Adipose tissue (tissue), 3 donors: ENCODE results near the gene DDX60. TPM values are rescaled to one million over a fixed set of nuclear protein-coding genes. Genes with fewer than 3 reads are reported as not detected.
"Not testable (repeated sequence)": the region's sequence is repeated elsewhere in the genome, so short reads cannot be mapped to it uniquely, and the experiment has no call there.

Experiments
- H3K27ac ChIP-seq: one replicate; pipeline ENCODE4 v1.5.1; 2013; ENCODE audit warnings: low read depth, low read length
- WGBS, 3 donors: extraction: QIAGEN DNeasy Blood & Tissue Kit; methylation state at CpG; one replicate each; pipeline ENCODE4 v1.1.7; 2013; 5-methylcytosine and 5-hydroxymethylcytosine counted together
- polyA plus RNA-seq, 3 donors: library from polyadenylated mRNA; stranded (reverse); fragments of 200-250 nt; gene quantifications; one replicate each; pipeline ENCODE4 v1.2.3, GENCODE V29; 2013
- donor health status: healthy with polysubstance abuse.
- donor health status: Bipolar disorder and iron deficiency.
- donor health status: healthy.

The DDX60 gene
- polyA plus RNA-seq, 3 donors = 3.4 to 4.7 (median 4.3) TPM

DNA sequence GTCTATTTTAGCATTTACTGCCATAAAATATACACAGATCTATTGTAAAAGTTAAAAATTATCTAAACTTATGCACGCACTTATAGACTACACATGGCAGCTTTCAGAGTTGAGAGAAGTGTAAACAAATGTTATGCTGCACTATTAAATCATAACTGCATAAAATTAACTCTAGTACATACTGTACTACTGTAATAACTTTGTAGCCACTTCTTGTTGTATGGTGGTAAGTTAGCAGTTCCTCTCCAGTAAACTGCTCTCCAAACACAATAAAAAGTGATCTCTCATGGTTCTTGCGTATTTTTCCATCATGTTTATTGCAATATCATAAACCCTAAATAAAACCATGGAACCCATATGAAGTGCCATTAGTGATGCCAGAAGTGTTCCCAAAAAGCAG is 9.6 kb downstream of the DDX60 start:
- H3K27ac ChIP-seq = no peak overlapping the region
- 94 to 97% (median 95%) methylated on average over 2 of the region's 2 CpGs for WGBS, 3 donors

DNA sequence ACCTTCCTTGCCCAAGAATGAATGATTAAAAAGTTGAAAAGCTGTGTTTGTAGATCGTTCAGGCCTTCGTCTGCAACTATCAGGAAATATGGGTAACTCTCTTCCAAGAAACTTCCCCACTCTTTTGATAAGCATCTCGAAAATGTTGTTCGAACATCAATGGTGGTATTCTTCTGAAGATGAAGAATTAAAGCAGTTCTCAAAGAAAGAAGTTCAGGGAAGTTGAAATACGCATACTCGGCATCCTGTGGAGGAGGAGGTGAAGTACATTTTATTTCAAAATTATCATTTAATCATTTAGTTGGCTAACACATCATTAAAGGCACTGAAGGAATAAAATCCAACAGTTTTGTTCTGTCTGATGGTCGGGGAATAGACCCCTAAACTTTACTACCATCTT is 12.1 kb downstream of the DDX60 start:
- 84 to 87% (median 86%) methylated on average over 7 of the region's 7 CpGs for WGBS, 3 donors
- no peak overlapping the region for H3K27ac ChIP-seq

DNA sequence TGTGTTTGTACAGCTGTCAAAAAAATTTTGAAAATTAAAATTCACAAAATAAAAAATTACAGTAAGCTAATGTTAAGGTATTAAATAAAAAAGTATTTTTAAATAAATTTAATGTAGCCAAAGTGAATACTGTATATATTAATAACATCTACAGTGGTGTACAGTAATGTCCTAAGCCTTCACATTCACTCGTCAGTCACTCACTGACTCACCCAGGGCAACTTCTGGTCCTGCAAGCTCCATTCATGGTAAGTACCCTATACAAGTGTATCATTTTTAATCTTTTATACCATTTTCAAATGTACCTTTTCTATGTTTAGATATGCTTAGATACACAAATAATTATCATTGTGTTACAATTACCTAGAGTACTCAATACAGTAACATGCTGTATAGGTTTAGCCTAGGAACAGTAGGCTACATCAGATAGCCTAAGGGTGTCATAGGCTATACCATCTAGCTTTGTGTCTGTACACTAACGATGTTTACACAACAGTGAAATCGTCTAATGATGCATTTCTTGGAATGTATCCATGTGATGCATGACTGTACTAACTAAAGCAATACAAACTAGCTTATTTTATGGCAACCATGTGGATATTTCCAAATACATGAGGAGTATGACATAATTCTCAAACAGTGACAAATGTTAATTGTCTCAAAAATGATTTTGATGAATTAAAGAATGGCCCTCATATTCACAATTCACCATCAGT is 13.7 kb downstream of the DDX60 start:
- H3K27ac ChIP-seq = no peak overlapping the region
- WGBS, 3 donors = 81 to 86% (median 85%) methylated on average over 3 of the region's 3 CpGs

DNA sequence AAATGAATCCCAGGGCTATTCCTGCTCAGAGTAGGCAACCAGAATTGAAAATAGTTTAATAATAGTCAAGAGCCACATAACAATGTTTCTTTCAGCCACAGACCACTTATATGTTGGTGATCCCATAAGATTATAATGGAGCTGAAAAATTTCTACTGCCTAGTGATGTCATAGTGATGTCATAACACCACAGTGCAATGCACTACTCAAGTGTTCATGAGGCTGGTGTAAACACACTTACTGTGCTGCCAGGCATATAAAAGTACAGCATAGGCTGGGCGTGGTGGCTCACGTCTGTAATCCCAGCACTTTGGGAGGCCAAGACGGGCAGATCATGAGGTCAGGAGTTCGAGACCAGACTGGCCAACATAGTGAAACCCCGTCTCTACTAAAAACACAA is 15.1 kb downstream of the DDX60 start:
- H3K27ac ChIP-seq = not testable (repeated sequence)
- 97 to 98% (median 98%) methylated on average over 5 of the region's 5 CpGs for WGBS, 3 donors

DNA sequence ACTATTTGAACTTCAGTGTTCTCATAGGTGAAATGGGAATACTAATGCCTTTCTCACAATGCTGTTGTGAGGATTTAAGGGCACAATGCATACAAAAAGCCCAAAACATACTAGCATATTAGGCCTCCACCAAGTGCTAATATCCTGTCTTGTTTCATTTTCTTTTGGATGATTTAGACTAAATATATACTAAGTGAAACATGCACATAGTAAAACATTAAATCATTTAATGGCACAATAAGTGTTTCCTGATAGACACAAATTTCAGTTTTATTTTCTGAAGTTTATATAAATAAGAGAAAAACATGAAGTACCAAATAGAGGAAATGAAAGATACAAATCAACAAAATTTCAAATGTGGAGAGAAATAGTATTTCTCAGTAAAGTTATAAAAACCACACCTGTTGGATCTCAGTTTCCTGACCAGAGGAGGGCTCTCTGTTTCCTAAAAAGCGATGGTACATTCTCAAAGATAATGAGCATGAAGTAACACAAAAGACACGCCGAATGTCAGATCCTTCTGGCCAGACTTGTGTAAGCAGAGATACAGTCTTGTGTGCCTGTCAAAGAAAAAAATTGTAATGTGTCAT is 25.1 kb downstream of the DDX60 start:
- WGBS, 3 donors = 93 to 96% (median 94%) methylated on average over 3 of the region's 3 CpGs
- no peak overlapping the region for H3K27ac ChIP-seq

DNA sequence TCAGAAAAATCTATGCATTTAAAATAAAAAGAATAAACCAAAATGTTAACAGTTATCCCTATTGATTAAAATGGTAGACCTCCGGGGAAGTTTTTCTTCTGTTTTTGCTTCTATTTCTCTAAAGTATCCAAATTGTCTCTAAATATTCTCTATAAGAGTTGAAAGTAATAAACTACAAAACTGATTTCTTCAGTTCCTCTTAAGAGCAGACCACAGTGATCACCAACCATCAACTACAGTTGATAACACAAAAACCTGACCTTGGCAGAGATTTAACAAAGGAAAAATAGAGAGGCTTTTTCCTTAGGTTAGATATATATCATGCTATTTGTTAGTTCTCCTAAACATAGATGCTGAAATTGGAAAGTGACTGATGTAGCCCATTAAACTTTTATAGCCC is 27.3 kb downstream of the DDX60 start:
- 94 to 99% (median 97%) methylated on average over 1 of the region's 1 CpG for WGBS, 3 donors
- no peak overlapping the region for H3K27ac ChIP-seq

DNA sequence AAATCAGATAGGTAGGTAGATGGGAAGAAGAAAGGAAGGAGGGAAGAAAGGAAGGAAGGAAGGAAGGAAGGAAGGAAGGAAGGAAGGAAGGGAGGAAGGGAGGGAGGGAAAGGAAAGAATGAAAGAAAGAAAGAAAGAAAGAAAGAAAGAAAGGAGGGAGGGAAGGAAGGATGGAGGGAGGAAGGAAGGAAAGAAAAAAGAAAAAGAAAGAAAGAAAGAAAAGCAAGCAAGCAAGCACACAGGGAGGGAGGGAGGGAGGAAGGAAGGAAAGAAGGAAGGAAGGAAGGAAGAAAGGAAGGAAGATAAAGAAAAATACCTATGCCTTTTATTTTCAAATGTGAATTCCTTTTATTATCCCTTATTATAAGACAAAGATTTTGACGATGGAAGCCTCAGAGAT is 32.7 kb downstream of the DDX60 start:
- WGBS, 3 donors = 91 to 97% (median 96%) methylated on average over 1 of the region's 1 CpG
- not testable (repeated sequence) for H3K27ac ChIP-seq

DNA sequence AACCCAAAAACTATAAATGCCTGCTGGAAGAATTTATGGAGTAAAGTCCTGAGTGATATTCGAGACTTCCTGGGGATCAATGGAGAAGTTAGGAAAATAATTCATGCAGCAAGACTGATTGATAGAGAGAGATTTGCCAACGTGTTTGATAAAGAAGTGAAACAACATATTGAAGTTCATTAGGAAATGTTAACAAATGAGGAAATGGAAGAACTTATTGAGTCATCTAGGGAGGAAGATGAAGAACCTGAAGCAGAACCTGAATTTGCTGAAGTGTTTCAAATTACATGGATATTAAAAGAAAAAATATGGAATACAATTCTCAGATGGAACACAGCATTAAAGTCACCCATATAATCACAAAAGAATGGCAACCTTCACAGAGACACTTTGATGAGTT is 39.0 kb downstream of the DDX60 start:
- H3K27ac ChIP-seq = no peak overlapping the region
- 68 to 73% (median 69%) methylated on average over 2 of the region's 2 CpGs for WGBS, 3 donors

DNA sequence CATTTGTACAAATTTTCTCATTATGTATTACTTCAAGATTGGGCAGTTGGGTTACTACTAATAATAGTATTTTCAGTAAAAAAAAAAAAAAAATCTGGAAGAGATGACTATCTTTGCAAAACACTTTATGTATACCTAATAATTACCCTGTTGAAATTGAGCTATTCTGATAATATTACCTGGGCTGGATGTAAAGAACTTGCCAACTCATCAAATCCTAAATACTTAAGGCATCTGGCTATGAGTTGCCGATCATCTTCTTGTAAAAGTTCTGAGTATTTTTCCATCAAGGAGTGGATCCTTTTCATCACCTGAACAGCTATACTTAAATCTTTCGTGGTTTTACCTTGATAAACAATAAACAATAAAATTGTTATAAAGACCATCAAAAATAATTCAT is 42.7 kb downstream of the DDX60 start:
- 91 to 96% (median 93%) methylated on average over 2 of the region's 2 CpGs for WGBS, 3 donors
- no peak overlapping the region for H3K27ac ChIP-seq

DNA sequence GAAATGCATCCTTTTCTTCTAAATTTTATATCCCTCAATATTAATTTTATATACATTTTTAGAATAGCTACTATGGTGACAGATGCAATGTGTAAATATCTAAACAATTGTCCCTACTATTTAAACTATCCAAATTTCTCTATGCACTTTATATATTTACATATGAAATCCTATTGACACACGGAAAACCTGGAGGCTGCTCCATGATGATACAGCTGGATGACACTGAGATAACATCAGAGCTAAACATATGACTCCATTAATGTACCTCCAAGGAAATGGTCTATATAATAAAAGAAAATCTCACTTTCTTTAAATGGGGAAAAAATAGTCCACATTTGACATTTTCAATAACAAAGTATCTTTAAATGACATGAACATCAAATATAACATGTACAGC is 43.7 kb downstream of the DDX60 start:
- H3K27ac ChIP-seq = no peak overlapping the region
- WGBS, 3 donors = 56 to 98% (median 93%) methylated on average over 1 of the region's 1 CpG

DNA sequence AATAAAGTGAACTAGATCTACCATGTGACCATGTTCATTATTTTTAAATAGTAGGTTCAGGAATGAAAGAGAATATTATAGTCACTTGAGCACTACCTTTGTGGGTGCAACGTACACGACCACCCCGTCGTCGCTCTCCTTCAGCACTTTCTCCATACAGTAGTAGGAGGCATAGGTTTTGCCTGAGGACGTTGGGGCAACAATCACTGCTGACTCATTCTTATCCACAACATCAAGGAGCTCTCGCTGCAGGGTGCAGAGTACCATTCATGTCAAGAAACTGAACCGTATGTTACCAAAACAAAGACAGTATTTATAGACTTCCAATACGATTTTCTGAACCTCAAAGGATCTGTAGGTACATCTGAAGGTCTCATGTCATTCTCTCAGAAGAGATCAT is 44.7 kb downstream of the DDX60 start:
- 87 to 93% (median 90%) methylated on average over 9 of the region's 9 CpGs for WGBS, 3 donors
- H3K27ac ChIP-seq = no peak overlapping the region

DNA sequence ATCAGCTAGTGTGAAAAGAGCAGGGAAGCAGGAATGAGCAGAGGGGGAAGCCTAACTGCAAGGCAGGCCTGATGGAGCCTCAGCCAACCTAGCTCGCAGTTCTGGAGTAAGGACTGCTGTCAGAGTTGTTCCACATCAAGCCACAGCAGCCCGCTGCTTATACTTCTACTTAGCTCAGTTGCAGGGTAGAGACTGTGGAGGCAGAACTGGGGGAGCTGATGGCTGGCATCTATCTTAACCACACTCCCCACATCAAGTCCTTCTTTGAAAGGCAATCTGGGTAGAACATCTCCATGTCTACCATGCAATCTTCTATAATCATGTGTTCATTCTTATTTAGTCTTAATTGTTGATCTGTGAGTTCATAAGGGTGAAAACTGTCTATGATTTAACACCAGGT is 46.1 kb downstream of the DDX60 start:
- H3K27ac ChIP-seq = no peak overlapping the region
- WGBS, 3 donors = 95 to 100% (median 95%) methylated on average over 2 of the region's 2 CpGs

DNA sequence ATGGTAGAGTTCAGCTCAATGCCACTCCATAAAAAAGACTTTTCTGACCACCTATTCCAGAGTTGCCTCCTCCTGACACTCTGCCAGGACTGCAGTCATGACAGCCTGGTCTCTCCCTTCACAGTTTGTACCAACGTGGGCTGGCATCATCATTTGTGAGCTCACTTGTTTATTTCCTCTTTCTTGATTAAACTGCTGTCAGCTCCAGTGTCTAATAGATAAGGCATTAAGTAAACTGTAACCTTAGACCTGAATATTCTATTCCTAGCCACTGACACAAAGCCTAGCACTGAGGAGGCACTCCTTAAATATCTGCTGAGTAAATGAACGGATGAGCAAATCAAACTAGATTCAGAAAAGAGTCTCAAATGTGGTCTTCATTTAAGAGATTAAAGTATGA is 48.7 kb downstream of the DDX60 start:
- WGBS, 3 donors = 46 to 65% (median 50%) methylated on average over 2 of the region's 2 CpGs
- H3K27ac ChIP-seq = no peak overlapping the region

DNA sequence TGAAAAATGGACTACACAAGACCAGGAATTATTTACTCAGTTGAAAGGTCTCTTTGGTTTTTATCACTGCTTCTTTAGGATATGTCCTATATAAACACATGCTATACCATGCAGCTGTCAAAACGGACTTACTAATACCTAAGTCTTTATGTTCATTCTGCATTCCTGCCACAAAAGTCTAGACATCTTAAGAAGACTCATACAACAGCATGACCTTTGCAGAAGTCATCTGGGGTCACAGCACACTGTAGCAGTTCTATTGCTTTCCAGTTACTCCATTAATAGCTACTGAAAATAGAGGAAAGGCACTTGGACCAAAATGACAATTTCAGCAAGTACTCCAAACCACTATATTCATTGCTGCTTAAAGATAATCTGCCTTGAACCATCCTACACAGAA is 53.2 kb downstream of the DDX60 start:
- WGBS, 3 donors = 73 to 84% (median 79%) methylated on average over 1 of the region's 1 CpG
- no peak overlapping the region for H3K27ac ChIP-seq

DNA sequence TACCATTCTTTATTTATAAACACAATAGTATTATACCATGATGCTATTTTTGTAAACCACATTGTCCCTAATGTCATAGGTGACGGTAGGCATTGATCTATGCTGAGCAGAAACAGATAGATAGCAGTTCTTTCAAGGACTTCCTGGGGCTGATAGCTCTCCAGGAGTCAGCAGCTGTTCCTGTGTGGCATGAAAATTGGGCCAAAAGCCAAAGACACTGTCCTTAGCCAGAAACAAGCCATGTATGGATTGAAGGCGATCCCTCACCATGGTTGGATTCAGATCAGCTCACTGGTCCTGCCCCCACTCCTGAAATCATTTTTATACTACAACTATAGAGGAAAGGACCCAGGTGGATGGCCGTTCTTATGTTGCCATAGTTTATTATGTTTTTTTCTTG is 53.6 kb downstream of the DDX60 start:
- H3K27ac ChIP-seq = no peak overlapping the region
- 64 to 89% (median 83%) methylated on average over 3 of the region's 3 CpGs for whole genome bisulfite sequencing, 3 donors

DNA sequence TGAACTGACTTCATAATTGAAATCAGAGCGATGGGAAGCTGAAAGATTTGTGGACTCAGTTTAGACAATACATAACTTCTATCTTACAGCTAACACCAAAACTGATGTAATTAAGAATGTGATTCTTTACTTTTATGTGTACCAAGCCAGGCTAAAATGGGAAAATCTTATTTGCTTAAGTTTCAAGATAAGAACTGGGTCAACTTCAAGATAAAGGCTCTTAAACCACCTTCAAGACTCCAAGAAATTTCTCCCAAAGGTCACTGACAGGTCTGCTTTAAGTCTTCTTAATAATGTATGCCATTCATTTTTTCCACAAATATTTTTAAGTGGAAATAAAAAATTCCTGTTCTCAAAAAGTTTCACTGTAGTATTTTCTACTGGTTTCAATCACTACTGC is 55.5 kb downstream of the DDX60 start:
- H3K27ac ChIP-seq = no peak overlapping the region
- 59 to 100% (median 92%) methylated on average over 1 of the region's 1 CpG for WGBS, 3 donors

DNA sequence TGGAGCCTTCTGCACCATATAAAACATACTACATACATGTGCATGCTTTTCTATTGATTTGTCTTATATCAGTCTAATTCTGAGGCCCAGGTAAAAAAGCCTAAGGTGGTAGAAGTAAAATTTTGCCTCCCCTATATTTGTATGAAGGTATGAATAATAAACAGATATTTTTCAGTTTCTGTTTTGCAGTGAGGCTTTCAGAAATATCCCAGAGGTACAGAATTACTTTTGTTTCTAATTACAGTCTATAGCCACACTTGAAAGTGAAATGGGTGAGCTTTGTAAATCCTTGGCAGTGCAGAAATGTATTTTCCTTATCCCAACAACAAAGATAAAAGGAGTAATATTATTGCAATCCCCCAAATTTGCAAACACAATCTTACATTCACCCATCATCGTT is 59.5 kb downstream of the DDX60 start:
- WGBS, 3 donors = 85 to 95% (median 94%) methylated on average over 1 of the region's 1 CpG
- no peak overlapping the region for H3K27ac ChIP-seq

DNA sequence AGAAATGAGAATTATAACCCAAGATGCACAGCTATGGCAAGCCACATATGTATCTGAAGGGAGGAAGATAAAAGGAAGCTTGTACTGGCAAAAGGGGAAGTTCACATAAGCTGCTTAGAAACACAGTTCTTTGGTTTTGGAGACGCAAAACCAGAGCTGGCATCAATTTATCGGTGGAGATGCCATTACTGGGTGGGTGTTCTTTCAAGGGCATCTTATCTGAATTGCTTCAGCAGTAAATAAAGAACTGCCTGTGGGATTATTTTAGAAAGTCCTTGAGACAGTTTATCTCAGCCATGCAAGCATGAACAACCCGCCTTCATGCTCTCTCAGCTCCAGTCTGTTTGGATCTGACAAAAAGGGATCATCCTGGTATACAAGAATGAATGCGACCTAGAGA is 60.8 kb downstream of the DDX60 start:
- no peak overlapping the region for H3K27ac ChIP-seq
- 34 to 84% (median 61%) methylated on average over 4 of the region's 4 CpGs for WGBS, 3 donors

DNA sequence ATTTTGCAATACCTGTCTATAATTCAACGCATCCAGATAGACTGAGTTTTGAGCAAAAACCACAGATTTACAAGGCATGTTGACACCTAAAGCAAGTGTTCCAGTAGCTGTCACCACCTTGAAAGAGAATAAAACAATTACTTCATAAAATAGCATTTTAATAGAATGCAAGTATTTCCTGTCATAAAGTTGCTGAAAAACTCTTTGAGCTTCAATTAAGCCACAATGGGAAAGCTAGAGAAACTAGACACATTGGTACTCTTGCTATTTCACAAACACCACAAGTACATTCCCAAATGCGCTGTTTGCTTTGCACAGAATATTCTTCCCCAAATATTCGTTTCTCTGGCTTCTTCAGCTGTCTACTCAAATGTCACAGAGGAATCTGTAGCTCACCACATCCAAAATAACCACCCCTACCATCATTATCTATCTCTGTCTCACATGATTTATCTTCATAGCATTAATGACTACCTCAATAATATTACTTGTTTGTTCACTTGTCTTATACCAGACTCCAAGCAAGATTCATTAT is 70.3 kb downstream of the DDX60 start:
- WGBS, 3 donors = 86 to 91% (median 87%) methylated on average over 3 of the region's 3 CpGs
- H3K27ac ChIP-seq = no peak overlapping the region

DNA sequence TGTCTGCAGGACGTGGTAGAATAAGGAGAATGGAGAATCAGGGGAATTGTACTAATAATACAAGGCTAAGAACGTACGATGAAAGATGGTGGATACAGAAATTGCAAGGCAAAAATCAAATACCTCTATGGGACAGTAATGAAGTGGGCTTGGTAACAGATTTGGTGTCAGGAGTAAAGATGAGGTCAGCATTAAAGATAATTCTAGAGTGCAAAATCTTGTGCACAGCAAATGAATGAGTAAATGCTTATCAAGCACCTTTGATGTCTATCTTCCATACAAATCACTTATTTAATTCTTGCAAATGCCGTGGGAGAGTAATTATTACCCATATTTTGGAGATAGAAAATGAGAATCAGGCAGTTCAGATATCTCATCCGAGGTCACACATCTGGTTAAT is 70.9 kb downstream of the DDX60 start:
- WGBS, 3 donors = 92 to 95% (median 94%) methylated on average over 5 of the region's 5 CpGs
- no peak overlapping the region for H3K27ac ChIP-seq
